Measurements from ENCODE around the gene GAB2.

DNA sequence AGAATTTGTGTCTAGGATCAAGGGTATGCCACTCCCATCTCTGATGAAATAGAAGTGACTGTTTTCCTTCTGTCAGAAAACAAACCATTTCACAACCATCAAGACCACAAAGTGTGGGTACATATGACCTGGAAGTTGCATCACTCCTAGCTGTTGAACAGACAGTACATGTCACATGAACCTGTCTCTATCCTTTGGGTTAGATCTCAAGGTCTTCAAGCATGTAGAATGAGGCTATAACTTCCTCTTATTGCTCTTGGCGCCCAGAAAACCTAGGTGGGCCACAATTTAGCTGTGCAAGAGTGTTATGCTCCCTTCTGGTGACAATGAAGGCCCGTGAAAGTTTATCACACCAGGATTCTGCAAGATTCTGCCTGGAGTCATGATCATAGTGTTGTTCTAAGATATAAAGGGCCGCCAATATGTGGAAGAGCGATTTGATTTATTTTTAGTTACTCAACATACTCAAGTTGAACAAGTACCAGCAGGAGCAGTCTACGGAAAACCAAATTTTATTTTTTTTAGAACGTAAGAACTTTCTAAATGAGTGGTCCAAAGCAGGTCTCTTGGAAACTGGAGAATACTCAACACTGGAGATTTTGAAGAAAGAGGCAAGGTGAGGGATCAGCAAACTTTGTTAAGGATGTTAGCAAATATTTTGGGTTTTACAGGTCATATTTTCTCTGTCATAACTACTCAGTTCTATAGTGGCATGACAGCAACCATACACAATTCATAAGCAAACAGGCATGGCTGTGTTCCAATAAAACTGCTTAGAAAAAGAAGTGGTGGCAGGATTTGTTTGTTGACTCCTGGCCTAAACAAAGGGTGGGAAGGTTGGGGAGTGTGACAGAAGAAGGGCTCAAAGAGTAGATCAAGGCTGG is 127.1 kb downstream of the GAB2 start:
- no peak for TF ChIP-seq POLR2AphosphoS5 (IDR thresholded peaks at IDR 0.05; ENCODE audit: low read depth, low read length)
- TF ChIP-seq, protein P1, sequence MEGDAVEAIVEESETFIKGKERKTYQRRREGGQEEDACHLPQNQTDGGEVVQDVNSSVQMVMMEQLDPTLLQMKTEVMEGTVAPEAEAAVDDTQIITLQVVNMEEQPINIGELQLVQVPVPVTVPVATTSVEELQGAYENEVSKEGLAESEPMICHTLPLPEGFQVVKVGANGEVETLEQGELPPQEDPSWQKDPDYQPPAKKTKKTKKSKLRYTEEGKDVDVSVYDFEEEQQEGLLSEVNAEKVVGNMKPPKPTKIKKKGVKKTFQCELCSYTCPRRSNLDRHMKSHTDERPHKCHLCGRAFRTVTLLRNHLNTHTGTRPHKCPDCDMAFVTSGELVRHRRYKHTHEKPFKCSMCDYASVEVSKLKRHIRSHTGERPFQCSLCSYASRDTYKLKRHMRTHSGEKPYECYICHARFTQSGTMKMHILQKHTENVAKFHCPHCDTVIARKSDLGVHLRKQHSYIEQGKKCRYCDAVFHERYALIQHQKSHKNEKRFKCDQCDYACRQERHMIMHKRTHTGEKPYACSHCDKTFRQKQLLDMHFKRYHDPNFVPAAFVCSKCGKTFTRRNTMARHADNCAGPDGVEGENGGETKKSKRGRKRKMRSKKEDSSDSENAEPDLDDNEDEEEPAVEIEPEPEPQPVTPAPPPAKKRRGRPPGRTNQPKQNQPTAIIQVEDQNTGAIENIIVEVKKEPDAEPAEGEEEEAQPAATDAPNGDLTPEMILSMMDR (IDR thresholded peaks at IDR 0.05) = no peak; the same call in 1 of the 2 replicates
